Measurements from ENCODE around the gene NINJ2.

Gene NINJ2

DNA sequence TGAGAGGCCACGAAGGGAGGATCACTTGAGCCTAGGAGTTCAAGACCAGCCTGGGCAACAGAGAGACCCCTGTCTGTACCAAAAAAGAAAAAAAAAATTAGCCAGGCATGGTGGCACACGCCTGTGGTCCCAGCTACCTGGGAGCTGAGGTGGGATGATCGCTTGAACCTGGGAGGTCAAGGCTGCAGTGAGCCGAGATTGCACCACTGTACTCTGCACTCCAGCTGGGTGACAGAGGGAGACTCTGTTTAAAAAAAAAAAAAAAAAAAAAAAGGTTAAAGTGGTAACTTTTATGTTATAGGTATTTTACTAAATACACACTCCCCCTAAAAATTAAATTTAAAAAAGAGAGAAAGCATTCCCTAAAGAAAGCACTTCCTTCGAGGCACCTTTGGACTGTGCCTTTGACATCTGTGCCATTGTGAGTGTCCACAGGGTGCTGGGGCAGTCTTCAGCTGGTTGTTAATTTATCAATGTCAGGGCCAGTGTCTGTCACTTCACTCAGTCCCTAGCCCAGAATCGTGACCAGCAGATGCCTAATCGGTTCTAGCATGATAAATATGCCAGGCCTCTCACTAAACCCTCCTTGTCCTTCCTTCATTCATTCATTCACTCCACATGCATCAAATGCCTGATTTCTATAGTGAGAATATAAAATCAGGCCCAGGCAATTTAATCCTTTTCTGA lies 140.4 kb downstream of the NINJ2 start:
- H3K4me3 ChIP-seq (ENCODE audit: low read depth, low read length) = no peak overlapping the region
- no peak for DNase-seq (ENCODE audit: low read depth)
- TF ChIP-seq MYC (IDR thresholded peaks at IDR 0.05; ENCODE audit: low read depth, low read length) (no peak), POLR2A (IDR thresholded peaks at IDR 0.05; ENCODE audit: extremely low read depth, insufficient read length) (no peak)
- TF ChIP-seq, protein P1, sequence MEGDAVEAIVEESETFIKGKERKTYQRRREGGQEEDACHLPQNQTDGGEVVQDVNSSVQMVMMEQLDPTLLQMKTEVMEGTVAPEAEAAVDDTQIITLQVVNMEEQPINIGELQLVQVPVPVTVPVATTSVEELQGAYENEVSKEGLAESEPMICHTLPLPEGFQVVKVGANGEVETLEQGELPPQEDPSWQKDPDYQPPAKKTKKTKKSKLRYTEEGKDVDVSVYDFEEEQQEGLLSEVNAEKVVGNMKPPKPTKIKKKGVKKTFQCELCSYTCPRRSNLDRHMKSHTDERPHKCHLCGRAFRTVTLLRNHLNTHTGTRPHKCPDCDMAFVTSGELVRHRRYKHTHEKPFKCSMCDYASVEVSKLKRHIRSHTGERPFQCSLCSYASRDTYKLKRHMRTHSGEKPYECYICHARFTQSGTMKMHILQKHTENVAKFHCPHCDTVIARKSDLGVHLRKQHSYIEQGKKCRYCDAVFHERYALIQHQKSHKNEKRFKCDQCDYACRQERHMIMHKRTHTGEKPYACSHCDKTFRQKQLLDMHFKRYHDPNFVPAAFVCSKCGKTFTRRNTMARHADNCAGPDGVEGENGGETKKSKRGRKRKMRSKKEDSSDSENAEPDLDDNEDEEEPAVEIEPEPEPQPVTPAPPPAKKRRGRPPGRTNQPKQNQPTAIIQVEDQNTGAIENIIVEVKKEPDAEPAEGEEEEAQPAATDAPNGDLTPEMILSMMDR (IDR thresholded peaks at IDR 0.05; ENCODE audit: low read depth, low read length) = no peak
- TF ChIP-seq, protein P2, sequence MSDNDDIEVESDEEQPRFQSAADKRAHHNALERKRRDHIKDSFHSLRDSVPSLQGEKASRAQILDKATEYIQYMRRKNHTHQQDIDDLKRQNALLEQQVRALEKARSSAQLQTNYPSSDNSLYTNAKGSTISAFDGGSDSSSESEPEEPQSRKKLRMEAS (IDR thresholded peaks at IDR 0.05; ENCODE audit: low read depth, low read length) = no peak

- DNase-seq (ENCODE audit: low read depth) = no peak
- no peak for TF ChIP-seq MYC (IDR thresholded peaks at IDR 0.05; ENCODE audit: low read depth, low read length)
- TF ChIP-seq POLR2A (IDR thresholded peaks at IDR 0.05; ENCODE audit: extremely low read depth, insufficient read length) = no peak
- TF ChIP-seq, protein P2 (IDR thresholded peaks at IDR 0.05; ENCODE audit: low read depth, low read length) = no peak
- TF ChIP-seq, protein P1 (IDR thresholded peaks at IDR 0.05; ENCODE audit: low read depth, low read length) = no peak
- no peak overlapping the region for H3K4me3 ChIP-seq (ENCODE audit: low read depth, low read length)
These were observed 143.1 kb downstream of the NINJ2 start for GRCh38 chr12:520119-520518.

DNA sequence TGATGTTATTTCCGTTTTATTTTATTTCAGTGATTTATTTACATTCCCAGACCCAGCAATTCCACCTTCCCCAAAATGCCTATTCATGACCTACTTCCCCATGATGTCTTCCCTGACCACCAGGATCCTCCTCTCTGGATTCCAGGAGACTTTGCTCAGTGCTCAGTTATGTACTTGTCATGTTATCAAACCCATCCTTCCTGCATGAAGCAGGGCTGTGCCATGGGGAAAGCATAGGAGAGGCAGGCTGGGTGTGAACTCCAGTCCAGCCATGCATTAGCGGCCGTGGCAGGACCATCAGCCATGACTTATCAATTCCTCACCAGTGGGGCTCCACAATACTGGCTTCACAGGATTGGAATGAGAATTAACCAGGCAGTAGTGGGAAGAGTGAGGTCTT lies 145.7 kb downstream of the NINJ2 start:
- DNase-seq (ENCODE audit: low read depth) = no peak
- TF ChIP-seq, protein P2 (IDR thresholded peaks at IDR 0.05; ENCODE audit: low read depth, low read length) = no peak
- no peak for TF ChIP-seq MYC (IDR thresholded peaks at IDR 0.05; ENCODE audit: low read depth, low read length)
- TF ChIP-seq, protein P1 (IDR thresholded peaks at IDR 0.05; ENCODE audit: low read depth, low read length) = no peak
- no peak for TF ChIP-seq POLR2A (IDR thresholded peaks at IDR 0.05; ENCODE audit: extremely low read depth, insufficient read length)
- no peak overlapping the region for H3K4me3 ChIP-seq (ENCODE audit: low read depth, low read length)
